Measurements from ENCODE around the gene ORC3. TPM values are rescaled to one million over a fixed set of nuclear protein-coding genes. Genes with fewer than 3 reads are reported as not detected.

Gene ORC3
- total RNA-seq, 2 donors from 2014 or later: 48.3 to 62.4 TPM

GRCh38 chr6:87700397-87701343 is 110.7 kb downstream of the ORC3 start:
- H3K36me3 Mint-ChIP-seq (ENCODE audit: low read depth): peaks cover 7% of the 10 kb centered on the region
- no peaks in the 10 kb centered on the region for H3K9me3 ChIP-seq (ENCODE audit: control insufficient read depth, low read length)
- no peaks in the 10 kb centered on the region for H3K27me3 Mint-ChIP-seq (ENCODE audit: insufficient read depth)
- H3K27me3 ChIP-seq (ENCODE audit: control insufficient read depth, insufficient read depth, low read length, poor library complexity, severe bottlenecking): no peaks in the 10 kb centered on the region
- 0% methylated on average over 10 to 18 of the region's 18 CpGs for WGBS, 2 experiments (ENCODE audit: insufficient coverage in 1 of 2, insufficient read length in 1 of 2)
- peaks cover 16% of the 10 kb centered on the region for H3K36me3 ChIP-seq (ENCODE audit: control insufficient read depth, insufficient read depth, low read length)
- no peak for DNase-seq
- H3K9ac ChIP-seq (ENCODE audit: extremely low read depth, low read length, poor library complexity, severe bottlenecking): peak overlapping the region; percentile 95
- peaks cover 24% of the 10 kb centered on the region for H3K4me1 Mint-ChIP-seq
- H3K27ac ChIP-seq (ENCODE audit: low read depth, low read length): peak overlapping the region; percentile 90
- peak overlapping the region; percentile 83 for H3K27ac Mint-ChIP-seq
- H3K4me3 ChIP-seq (ENCODE audit: low read length): peak overlapping the region; percentile 91
- no peaks in the 10 kb centered on the region for H3K4me1 ChIP-seq (ENCODE audit: control insufficient read depth, insufficient read depth, low read length)
- H3K9me3 Mint-ChIP-seq: no peaks in the 10 kb centered on the region
- TF ChIP-seq CTCF (conservative IDR thresholded peaks at IDR 0.05): no peak
- H3K4me3 Mint-ChIP-seq: peak overlapping the region; percentile 93

- Histone ChIP-seq H3K4me1 (ENCODE audit: control insufficient read depth, insufficient read depth, low read length) (no peaks in the 10 kb centered on the region), H3K27ac (ENCODE audit: low read depth, low read length) (peak overlapping the region; percentile 90), H3K9ac (ENCODE audit: extremely low read depth, low read length, poor library complexity, severe bottlenecking) (peak overlapping the region; percentile 95), H3K27me3 (ENCODE audit: control insufficient read depth, insufficient read depth, low read length, poor library complexity, severe bottlenecking) (no peaks in the 10 kb centered on the region), H3K9me3 (ENCODE audit: control insufficient read depth, low read length) (no peaks in the 10 kb centered on the region), H3K36me3 (ENCODE audit: control insufficient read depth, insufficient read depth, low read length) (peaks cover 16% of the 10 kb centered on the region), H3K4me3 (ENCODE audit: low read length) (peak overlapping the region; percentile 91)
- Mint-ChIP-seq H3K9me3 (no peaks in the 10 kb centered on the region), H3K27me3 (ENCODE audit: insufficient read depth) (no peaks in the 10 kb centered on the region), H3K4me3 (peak overlapping the region; percentile 93), H3K4me1 (peaks cover 17% of the 10 kb centered on the region), H3K36me3 (ENCODE audit: low read depth) (peaks cover 7% of the 10 kb centered on the region), H3K27ac (peak overlapping the region; percentile 83)
- no peak for TF ChIP-seq CTCF (conservative IDR thresholded peaks at IDR 0.05)
- 0% methylated on average over 14 to 36 of the region's 36 CpGs for WGBS, 2 experiments (ENCODE audit: insufficient coverage in 1 of 2, insufficient read length in 1 of 2)
- peak; percentile 68 for DNase-seq
Measured at GRCh38 chr6:87701344-87701675, 111.4 kb downstream of the ORC3 start.

GRCh38 chr6:87701676-87702588 is 112.0 kb downstream of the ORC3 start, which contains the start of gene AKIRIN2:
Gene AKIRIN2 (minus strand): TSS chr6:87702233. CDS start chr6:87701684, 549 bp downstream.
- DNase-seq: peak; percentile 99
- Mint-ChIP-seq H3K4me1 (peaks cover 17% of the 10 kb centered on the region), H3K9me3 (no peaks in the 10 kb centered on the region), H3K36me3 (ENCODE audit: low read depth) (peaks cover 7% of the 10 kb centered on the region), H3K27ac (peak within 1 kb of the TSS; percentile 98), H3K27me3 (ENCODE audit: insufficient read depth) (no peaks in the 10 kb centered on the region), H3K4me3 (peak within 1 kb of the TSS; percentile 93)
- no peak for TF ChIP-seq CTCF (conservative IDR thresholded peaks at IDR 0.05)
- WGBS, 2 experiments (ENCODE audit: insufficient coverage in 1 of 2, insufficient read length in 1 of 2): 0% methylated on average over 46 to 88 of the region's 88 CpGs
- Histone ChIP-seq H3K27ac (ENCODE audit: low read depth, low read length) (peak within 1 kb of the TSS; percentile 90), H3K4me1 (ENCODE audit: control insufficient read depth, insufficient read depth, low read length) (no peaks in the 10 kb centered on the region), H3K27me3 (ENCODE audit: control insufficient read depth, insufficient read depth, low read length, poor library complexity, severe bottlenecking) (no peaks in the 10 kb centered on the region), H3K9ac (ENCODE audit: extremely low read depth, low read length, poor library complexity, severe bottlenecking) (peak within 1 kb of the TSS; percentile 95), H3K36me3 (ENCODE audit: control insufficient read depth, insufficient read depth, low read length) (peaks cover 16% of the 10 kb centered on the region), H3K4me3 (ENCODE audit: low read length) (peak within 1 kb of the TSS; percentile 91), H3K9me3 (ENCODE audit: control insufficient read depth, low read length) (no peaks in the 10 kb centered on the region)
